HCT116 (cell line): ENCODE results near the gene ELK4.

Experiments used
- CTCF ChIP-seq, 3 experiments: fragments of 200-600 bp in 1 of 3; sonication (generic) in 1 of 3; IDR thresholded peaks in 2 of 3; conservative IDR thresholded peaks in 1 of 3; 2 replicates each; pipeline ENCODE4 v1.5.1; 2012 to 2017; ENCODE audit warnings: low read depth in 2 of 3, low read length in 2 of 3, antibody characterized with exemption in 1 of 3, borderline replicate concordance in 1 of 3, control low read depth in 1 of 3, mild to moderate bottlenecking in 1 of 3, mixed read lengths in 1 of 3, mixed run types in 1 of 3, moderate library complexity in 1 of 3; ENCODE audit not compliant: insufficient read depth in 1 of 3
- EZH2 ChIP-seq: fragments of 200-600 bp; sonication (generic); IDR thresholded peaks from 2 replicates; pipeline ENCODE4 v1.6.1; 2017; ENCODE audit warnings: antibody characterized with exemption, mixed run types
- JUND ChIP-seq: IDR thresholded peaks from 2 replicates; pipeline ENCODE4 v1.6.1; 2012
- POLR2A ChIP-seq: IDR thresholded peaks from 2 replicates; pipeline ENCODE4 v1.7.0; 2011; ENCODE audit warnings: borderline replicate concordance; ENCODE audit not compliant: insufficient read depth, insufficient read length; ENCODE audit errors: extremely low read depth
- POLR2AphosphoS5 ChIP-seq: IDR thresholded peaks from 2 replicates; pipeline ENCODE4 v1.6.1; 2011; ENCODE audit warnings: mild to moderate bottlenecking, low read depth, low read length, moderate library complexity
- RAD21 ChIP-seq: IDR thresholded peaks from 2 replicates; pipeline ENCODE4 v1.6.1; 2012; ENCODE audit warnings: low read depth, mild to moderate bottlenecking
- TCF7L2 ChIP-seq: IDR thresholded peaks from 2 replicates; pipeline ENCODE4 v1.7.0; 2011; ENCODE audit warnings: borderline replicate concordance, inconsistent platforms; ENCODE audit not compliant: insufficient read depth, insufficient read length; ENCODE audit errors: extremely low read depth
- ZNF274 ChIP-seq: fragments of 200-500 bp; sonication (Bioruptor generic); IDR thresholded peaks from 2 replicates; pipeline ENCODE4 v1.6.1; 2014; ENCODE audit warnings: mild to moderate bottlenecking, low read depth, low read length, inconsistent platforms

- TF ChIP-seq EZH2 (no peak), CTCF (IDR thresholded peaks at IDR 0.05 in 2 of 3, conservative IDR thresholded peaks at IDR 0.05 in 1 of 3; ENCODE audit: borderline replicate concordance in 1 of 3, insufficient read depth in 1 of 3, low read depth in 2 of 3, low read length in 2 of 3) (no peak), RAD21 (no peak), ZNF274 (no peak), POLR2AphosphoS5 (no peak), POLR2A (no peak), TCF7L2 (no peak), JUND (no peak)
Observed at GRCh38 chr1:205675247-205675646, 43.4 kb upstream of the ELK4 start.
